Upper lobe of right lung (tissue), 1 donor: ENCODE data around the gene MFN1. TPM values are rescaled to one million over a fixed set of nuclear protein-coding genes. Genes with fewer than 3 reads are reported as not detected.

ENCODE experiments used
- ATAC-seq: fragments of 200-7000 bp; cut with Tn5 transposase; one replicate; pipeline ENCODE4 v1.9.1; 2020; ENCODE audit warnings: mild to moderate bottlenecking, moderate library complexity
- DNase-seq: peaks from one replicate; pipeline ENCODE4 v3.0.0-alpha.2; 2020
- H3K27ac ChIP-seq: fragments of 200-600 bp; one replicate; pipeline ENCODE4 v1.8.0; 2022
- H3K27me3 ChIP-seq: fragments of 200-600 bp; one replicate; pipeline ENCODE4 v1.8.0; 2022; ENCODE audit warnings: mild to moderate bottlenecking
- H3K36me3 ChIP-seq: fragments of 200-600 bp; one replicate; pipeline ENCODE4 v1.8.0; 2022
- H3K4me1 ChIP-seq: fragments of 200-600 bp; one replicate; pipeline ENCODE4 v1.8.0; 2022
- H3K4me3 ChIP-seq: fragments of 200-600 bp; one replicate; pipeline ENCODE4 v1.8.0; 2022; ENCODE audit warnings: mild to moderate bottlenecking
- H3K9me3 ChIP-seq: fragments of 200-600 bp; one replicate; pipeline ENCODE4 v1.8.0; 2022
- intact Hi-C: fragments of 100-400 bp; cut with DNase I; formaldehyde crosslinking; loops from one replicate; pipeline ENCODE4 v1.11.0; 2022
- total RNA-seq: library from RNA; stranded (reverse); fragmentation: NEBNext Ultra II Directional; extraction: Animal tissue kit (Norgen Biotek cat#: 25700); gene quantifications from one replicate; pipeline ENCODE4 v1.2.1, GENCODE V29; 2021
- TF ChIP-seq, protein P1 (sequence below): fragments of 200-600 bp; IDR thresholded peaks from one replicate; pipeline ENCODE4 v1.8.0; 2022; ENCODE audit warnings: antibody characterized with exemption
- donor health status: DM: no; HTN: yes; CAD: no; lungs with severe emphysema.

Gene MFN1
- total RNA-seq, 1 donor from 2014 or later, result 48.3 TPM

- Histone ChIP-seq H3K27me3 (no peaks in the 10 kb centered on the region), H3K4me1 (peaks cover 15% of the 10 kb centered on the region), H3K4me3 (peak overlapping the region; percentile 88), H3K36me3 (no peaks in the 10 kb centered on the region), H3K27ac (peak overlapping the region; percentile 96), H3K9me3 (no peaks in the 10 kb centered on the region)
- TF ChIP-seq, protein P1, sequence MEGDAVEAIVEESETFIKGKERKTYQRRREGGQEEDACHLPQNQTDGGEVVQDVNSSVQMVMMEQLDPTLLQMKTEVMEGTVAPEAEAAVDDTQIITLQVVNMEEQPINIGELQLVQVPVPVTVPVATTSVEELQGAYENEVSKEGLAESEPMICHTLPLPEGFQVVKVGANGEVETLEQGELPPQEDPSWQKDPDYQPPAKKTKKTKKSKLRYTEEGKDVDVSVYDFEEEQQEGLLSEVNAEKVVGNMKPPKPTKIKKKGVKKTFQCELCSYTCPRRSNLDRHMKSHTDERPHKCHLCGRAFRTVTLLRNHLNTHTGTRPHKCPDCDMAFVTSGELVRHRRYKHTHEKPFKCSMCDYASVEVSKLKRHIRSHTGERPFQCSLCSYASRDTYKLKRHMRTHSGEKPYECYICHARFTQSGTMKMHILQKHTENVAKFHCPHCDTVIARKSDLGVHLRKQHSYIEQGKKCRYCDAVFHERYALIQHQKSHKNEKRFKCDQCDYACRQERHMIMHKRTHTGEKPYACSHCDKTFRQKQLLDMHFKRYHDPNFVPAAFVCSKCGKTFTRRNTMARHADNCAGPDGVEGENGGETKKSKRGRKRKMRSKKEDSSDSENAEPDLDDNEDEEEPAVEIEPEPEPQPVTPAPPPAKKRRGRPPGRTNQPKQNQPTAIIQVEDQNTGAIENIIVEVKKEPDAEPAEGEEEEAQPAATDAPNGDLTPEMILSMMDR, result peak; percentile 43
- intact Hi-C loops, result no loop called here
- no peak for ATAC-seq
- no peak for DNase-seq
Measured at GRCh38 chr3:179321668-179322285, 25.7 kb upstream of the MFN1 start.

- no peaks in the 10 kb centered on the region for H3K27me3 ChIP-seq
- H3K4me3 ChIP-seq, result peak within 1 kb of the TSS; percentile 88
- peaks cover 15% of the 10 kb centered on the region for H3K4me1 ChIP-seq
- ATAC-seq, result peak; percentile 95
- no peaks in the 10 kb centered on the region for H3K9me3 ChIP-seq
- peak; percentile 92 for DNase-seq
- intact Hi-C loops, result no loop called here
- TF ChIP-seq, protein P1, result peak; percentile 83
- H3K36me3 ChIP-seq, result no peaks in the 10 kb centered on the region
- peak within 1 kb of the TSS; percentile 96 for H3K27ac ChIP-seq
Measured at GRCh38 chr3:179322286-179323196, 25.0 kb upstream of the MFN1 start, which contains the start of gene ZNF639. Gene ZNF639, plus strand, starts transcription at chr3:179323031. Its CDS starts 5,263 bp downstream, at chr3:179328294.

- Histone ChIP-seq H3K4me1 (peaks cover 15% of the 10 kb centered on the region), H3K9me3 (no peaks in the 10 kb centered on the region), H3K4me3 (peak overlapping the region; percentile 88), H3K36me3 (peaks cover 4% of the 10 kb centered on the region), H3K27me3 (no peaks in the 10 kb centered on the region), H3K27ac (peak overlapping the region; percentile 96)
- TF ChIP-seq, protein P1, result no peak
- DNase-seq (peak; percentile 86), ATAC-seq (peak; percentile 77)
- intact Hi-C loops, result no loop called here
Measured at GRCh38 chr3:179323197-179324110, 24.1 kb upstream of the MFN1 start.

DNA sequence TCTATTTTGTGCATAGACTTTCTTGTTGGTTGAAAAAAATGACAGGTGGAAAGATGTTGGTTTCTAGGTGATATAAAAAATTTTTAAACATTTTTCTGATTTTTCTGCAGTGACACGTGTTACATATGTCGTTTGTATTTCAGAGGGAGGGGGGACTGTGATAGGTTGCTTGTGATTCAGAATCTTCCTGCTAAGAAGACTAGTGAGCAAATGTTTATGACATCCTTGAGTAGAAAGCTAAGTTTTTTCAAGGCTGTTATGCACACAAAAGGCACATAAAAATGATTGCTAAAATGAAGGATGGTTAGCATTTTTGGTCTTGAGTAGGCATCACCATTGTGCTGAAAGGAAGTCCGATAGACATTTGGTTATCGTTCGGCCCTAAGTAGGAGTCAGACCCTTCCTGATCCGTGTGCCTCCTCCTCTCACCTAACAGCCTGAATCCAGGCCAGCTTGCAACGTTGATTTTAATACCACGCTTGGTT lies 23.2 kb upstream of the MFN1 start:
- no peaks in the 10 kb centered on the region for H3K9me3 ChIP-seq
- peak overlapping the region; percentile 96 for H3K27ac ChIP-seq
- no peak for DNase-seq
- no peak for ATAC-seq
- intact Hi-C loops, result no loop called here
- peak overlapping the region; percentile 88 for H3K4me3 ChIP-seq
- peaks cover 13% of the 10 kb centered on the region for H3K36me3 ChIP-seq
- peaks cover 15% of the 10 kb centered on the region for H3K4me1 ChIP-seq
- no peaks in the 10 kb centered on the region for H3K27me3 ChIP-seq
- TF ChIP-seq, protein P1, result no peak

DNA sequence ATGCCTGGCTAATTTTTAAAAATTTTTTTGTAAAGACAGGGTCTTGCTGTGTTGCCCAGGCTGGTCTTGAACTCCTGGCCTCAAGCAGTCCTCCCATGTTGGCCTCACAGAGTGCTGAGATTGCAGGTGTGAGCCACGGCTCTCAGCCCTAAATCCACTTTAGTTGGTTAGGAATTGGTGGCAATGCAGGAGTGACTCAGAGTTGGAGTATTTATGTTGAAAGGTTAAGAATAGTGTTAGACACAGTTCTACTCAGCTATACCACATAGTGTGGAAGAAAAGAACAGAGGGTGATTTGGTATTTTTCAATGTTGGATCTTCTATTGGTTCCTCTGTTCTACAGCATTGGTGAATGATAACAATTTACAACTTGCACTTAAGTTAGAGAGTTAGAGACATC lies 17.1 kb upstream of the MFN1 start:
- no peaks in the 10 kb centered on the region for H3K27me3 ChIP-seq
- DNase-seq (no peak), ATAC-seq (no peak)
- TF ChIP-seq, protein P1, result no peak
- H3K9me3 ChIP-seq, result no peaks in the 10 kb centered on the region
- intact Hi-C loops, result no loop called here
- no peaks in the 10 kb centered on the region for H3K4me1 ChIP-seq
- H3K36me3 ChIP-seq, result peaks cover 74% of the 10 kb centered on the region
- no peak overlapping the region for H3K27ac ChIP-seq
- H3K4me3 ChIP-seq, result no peak overlapping the region
